Astrocyte (in vitro differentiated cells and primary cell): ENCODE results near the gene GID8. TPM values are rescaled to one million over a fixed set of nuclear protein-coding genes. Genes with fewer than 3 reads are reported as not detected.

ENCODE experiments used
- DNase-seq: peaks from one replicate; pipeline ENCODE4 v3.0.0-alpha.2; 2010; ENCODE audit warnings: low read depth
- FAIRE-seq: peaks from 2 replicates; lab custom pipeline; 2011; peaks lifted over from hg19 to GRCh38; lab: Jason Lieb, UNC
- H2AFZ ChIP-seq: 2 replicates; pipeline ENCODE4 v1.6.0; 2012; ENCODE audit warnings: low read depth, low read length, inconsistent platforms
- H3K27ac ChIP-seq: 2 replicates; pipeline ENCODE4 v1.5.1; 2011; ENCODE audit warnings: low read depth, low read length, inconsistent platforms
- H3K27me3 ChIP-seq: 2 replicates; pipeline ENCODE4 v1.6.0; 2011; ENCODE audit warnings: low read length, inconsistent platforms; ENCODE audit not compliant: insufficient read depth
- H3K36me3 ChIP-seq: 2 replicates; pipeline ENCODE4 v1.5.1; 2011; ENCODE audit warnings: low read length, inconsistent platforms; ENCODE audit not compliant: insufficient read depth
- H3K4me1 ChIP-seq: 2 replicates; pipeline ENCODE4 v1.5.1; 2011; ENCODE audit warnings: low read length, inconsistent platforms; ENCODE audit not compliant: insufficient read depth
- H3K4me2 ChIP-seq: 2 replicates; pipeline ENCODE4 v1.6.0; 2012; ENCODE audit warnings: low read length, inconsistent platforms
- H3K4me3 ChIP-seq: 2 replicates; pipeline ENCODE4 v1.5.1; 2011; ENCODE audit warnings: low read depth, mild to moderate bottlenecking, low read length, inconsistent platforms; ENCODE audit not compliant: insufficient read depth
- H3K79me2 ChIP-seq: 2 replicates; pipeline ENCODE4 v1.6.0; 2012; ENCODE audit warnings: mild to moderate bottlenecking, low read length, inconsistent platforms; ENCODE audit not compliant: insufficient read depth
- H3K9ac ChIP-seq: 2 replicates; pipeline ENCODE4 v1.6.0; 2012; ENCODE audit warnings: mild to moderate bottlenecking, low read length, inconsistent platforms
- H3K9me3 ChIP-seq: 2 replicates; pipeline ENCODE4 v1.5.1; 2012; ENCODE audit warnings: low read depth, mild to moderate bottlenecking, low read length, inconsistent platforms; ENCODE audit not compliant: insufficient read depth
- H4K20me1 ChIP-seq: 2 replicates; pipeline ENCODE4 v1.6.0; 2012; ENCODE audit warnings: low read length, inconsistent platforms; ENCODE audit not compliant: insufficient read depth
- H3K27ac Mint-ChIP-seq: one replicate; pipeline ENCODE4 v1.8.0; 2021; ENCODE audit warnings: mild to moderate bottlenecking, mixed read lengths; ENCODE audit not compliant: unreplicated experiment
- H3K27me3 Mint-ChIP-seq: one replicate; pipeline ENCODE4 v1.8.0; 2021; ENCODE audit warnings: low read depth, mixed read lengths; ENCODE audit not compliant: unreplicated experiment
- H3K36me3 Mint-ChIP-seq: one replicate; pipeline ENCODE4 v1.8.0; 2021; ENCODE audit warnings: low read depth, mixed read lengths; ENCODE audit not compliant: unreplicated experiment
- H3K4me1 Mint-ChIP-seq: one replicate; pipeline ENCODE4 v1.8.0; 2021; ENCODE audit warnings: low read depth, mixed read lengths; ENCODE audit not compliant: unreplicated experiment
- H3K4me3 Mint-ChIP-seq: one replicate; pipeline ENCODE4 v1.8.0; 2021; ENCODE audit warnings: mild to moderate bottlenecking, moderate library complexity, mixed read lengths; ENCODE audit not compliant: unreplicated experiment
- H3K9me3 Mint-ChIP-seq: one replicate; pipeline ENCODE4 v1.8.0; 2021; ENCODE audit warnings: mild to moderate bottlenecking, mixed read lengths; ENCODE audit not compliant: unreplicated experiment
- EZH2 ChIP-seq: IDR thresholded peaks from 2 replicates; pipeline ENCODE4 v1.6.1; 2012; ENCODE audit warnings: mild to moderate bottlenecking, low read length, inconsistent platforms; ENCODE audit not compliant: insufficient read depth
- total RNA-seq: library from RNA; stranded (reverse); gene quantifications from 2 replicates; pipeline ENCODE4 v1.2.1, GENCODE V29; 2021
- TF ChIP-seq, protein P1 (sequence below): IDR thresholded peaks from 2 replicates; pipeline ENCODE4 v1.5.1; 2011; ENCODE audit warnings: low read depth, mild to moderate bottlenecking, inconsistent platforms, low read length, moderate library complexity; ENCODE audit not compliant: insufficient read depth

GID8 gene
- total RNA-seq, 1 donor from 2014 or later, result 37.1 TPM

DNA sequence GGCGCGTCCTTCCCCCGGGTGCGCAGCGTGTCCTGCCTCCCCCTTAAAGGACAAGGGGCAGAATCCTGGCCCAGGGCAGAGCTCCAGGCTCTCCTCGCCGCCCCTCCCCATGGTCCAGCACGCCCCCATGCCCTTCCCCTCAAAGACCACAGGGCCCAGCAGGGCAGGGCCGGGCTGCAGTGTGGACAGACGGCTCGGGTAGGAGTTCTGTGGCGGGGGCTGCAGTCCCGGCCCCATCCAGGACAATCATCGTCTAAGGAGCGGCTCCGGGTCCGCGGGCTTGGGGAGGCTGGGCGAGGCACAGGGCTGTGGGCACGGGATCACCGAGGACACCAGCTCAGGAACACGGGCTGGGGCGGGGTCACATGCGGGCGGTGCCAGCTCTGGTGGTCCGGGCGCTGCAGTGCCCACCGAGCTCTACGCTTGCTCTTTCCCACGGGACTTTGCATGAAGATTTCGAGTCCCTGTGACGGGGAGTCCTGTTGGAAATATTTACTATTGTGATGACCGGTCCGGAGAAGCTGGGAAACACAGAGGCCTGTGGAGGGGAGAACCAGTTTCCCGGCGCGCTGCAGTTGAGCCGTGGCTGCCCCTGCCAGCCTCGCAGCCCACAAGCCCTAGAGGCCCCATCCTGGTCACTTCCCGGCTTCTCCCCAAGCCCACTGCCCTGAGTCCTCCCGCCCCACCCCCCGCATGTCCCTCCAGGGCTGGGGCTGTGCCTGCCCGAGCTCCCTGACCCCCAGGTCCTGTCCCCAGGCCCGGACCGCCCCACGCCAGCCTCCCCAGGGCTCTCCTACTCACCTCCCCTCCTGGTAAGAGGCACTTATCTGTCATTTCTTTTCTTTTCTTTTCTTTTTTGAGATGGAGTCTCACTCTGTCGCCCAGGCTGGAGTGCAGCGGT, 35.1 kb downstream of the GID8 start:
- H3K4me1 Mint-ChIP-seq, result no peaks in the 10 kb centered on the region
- no peaks in the 10 kb centered on the region for H3K4me1 ChIP-seq
- no peaks in the 10 kb centered on the region for H3K9me3 ChIP-seq
- peaks cover 7% of the 10 kb centered on the region for H4K20me1 ChIP-seq
- no peak overlapping the region for H3K9ac ChIP-seq
- no peak overlapping the region for H3K4me3 Mint-ChIP-seq
- H3K4me2 ChIP-seq, result peak overlapping the region; percentile 82
- peak; percentile 54 for TF ChIP-seq EZH2
- TF ChIP-seq, protein P1, sequence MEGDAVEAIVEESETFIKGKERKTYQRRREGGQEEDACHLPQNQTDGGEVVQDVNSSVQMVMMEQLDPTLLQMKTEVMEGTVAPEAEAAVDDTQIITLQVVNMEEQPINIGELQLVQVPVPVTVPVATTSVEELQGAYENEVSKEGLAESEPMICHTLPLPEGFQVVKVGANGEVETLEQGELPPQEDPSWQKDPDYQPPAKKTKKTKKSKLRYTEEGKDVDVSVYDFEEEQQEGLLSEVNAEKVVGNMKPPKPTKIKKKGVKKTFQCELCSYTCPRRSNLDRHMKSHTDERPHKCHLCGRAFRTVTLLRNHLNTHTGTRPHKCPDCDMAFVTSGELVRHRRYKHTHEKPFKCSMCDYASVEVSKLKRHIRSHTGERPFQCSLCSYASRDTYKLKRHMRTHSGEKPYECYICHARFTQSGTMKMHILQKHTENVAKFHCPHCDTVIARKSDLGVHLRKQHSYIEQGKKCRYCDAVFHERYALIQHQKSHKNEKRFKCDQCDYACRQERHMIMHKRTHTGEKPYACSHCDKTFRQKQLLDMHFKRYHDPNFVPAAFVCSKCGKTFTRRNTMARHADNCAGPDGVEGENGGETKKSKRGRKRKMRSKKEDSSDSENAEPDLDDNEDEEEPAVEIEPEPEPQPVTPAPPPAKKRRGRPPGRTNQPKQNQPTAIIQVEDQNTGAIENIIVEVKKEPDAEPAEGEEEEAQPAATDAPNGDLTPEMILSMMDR, result no peak
- no peaks in the 10 kb centered on the region for H3K79me2 ChIP-seq
- no peak overlapping the region for H3K27ac Mint-ChIP-seq
- peaks cover 29% of the 10 kb centered on the region for H3K27me3 ChIP-seq
- no peaks in the 10 kb centered on the region for H3K36me3 ChIP-seq
- H3K9me3 Mint-ChIP-seq, result no peaks in the 10 kb centered on the region
- no peak overlapping the region for H3K27ac ChIP-seq
- peaks cover 48% of the 10 kb centered on the region for H3K27me3 Mint-ChIP-seq
- DNase-seq (no peak), FAIRE-seq (no peak)
- peak overlapping the region; percentile 56 for H2AFZ ChIP-seq
- H3K36me3 Mint-ChIP-seq, result no peaks in the 10 kb centered on the region
- no peak overlapping the region for H3K4me3 ChIP-seq

DNA sequence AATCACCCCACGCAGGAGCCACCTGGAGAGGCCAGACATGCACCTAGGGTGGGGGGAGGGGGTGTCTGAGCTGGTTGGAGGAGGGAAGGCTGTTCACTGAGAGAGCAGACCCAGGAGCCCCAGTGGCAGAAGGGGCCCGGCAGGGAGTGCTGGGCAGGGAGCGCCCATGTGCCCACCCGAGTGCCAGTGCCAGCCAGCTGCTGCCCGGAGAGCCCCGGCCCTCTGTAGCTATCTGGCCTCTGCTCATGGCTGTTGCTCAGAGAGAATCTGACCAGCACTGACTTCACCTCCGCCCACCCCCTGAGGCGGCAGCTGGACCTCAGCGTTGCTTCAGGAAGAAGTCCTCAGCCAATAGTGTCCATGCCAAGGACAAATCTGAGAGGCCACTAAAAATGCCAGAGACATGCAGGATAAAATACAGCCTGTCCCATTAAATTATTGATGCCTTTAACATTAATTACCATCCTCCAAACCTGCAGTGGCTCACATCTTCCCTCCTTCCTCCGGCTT, 37.4 kb downstream of the GID8 start:
- no peaks in the 10 kb centered on the region for H3K9me3 ChIP-seq
- H3K4me3 ChIP-seq, result no peak overlapping the region
- H3K27me3 Mint-ChIP-seq, result peaks cover 60% of the 10 kb centered on the region
- H3K27ac ChIP-seq, result no peak overlapping the region
- no peak overlapping the region for H3K4me2 ChIP-seq
- H3K27ac Mint-ChIP-seq, result no peak overlapping the region
- H3K9me3 Mint-ChIP-seq, result no peaks in the 10 kb centered on the region
- H3K4me3 Mint-ChIP-seq, result no peak overlapping the region
- FAIRE-seq, result no peak
- no peaks in the 10 kb centered on the region for H3K36me3 ChIP-seq
- no peaks in the 10 kb centered on the region for H3K4me1 Mint-ChIP-seq
- no peak for DNase-seq
- peaks cover 7% of the 10 kb centered on the region for H4K20me1 ChIP-seq
- no peaks in the 10 kb centered on the region for H3K79me2 ChIP-seq
- H2AFZ ChIP-seq, result no peak overlapping the region
- no peaks in the 10 kb centered on the region for H3K36me3 Mint-ChIP-seq
- TF ChIP-seq, protein P1, result no peak
- TF ChIP-seq EZH2, result no peak
- peaks cover 44% of the 10 kb centered on the region for H3K27me3 ChIP-seq
- no peaks in the 10 kb centered on the region for H3K4me1 ChIP-seq
- H3K9ac ChIP-seq, result no peak overlapping the region
